ENCODE data around the gene NELFCD. TPM values are rescaled to one million over a fixed set of nuclear protein-coding genes. Genes with fewer than 3 reads are reported as not detected.

The NELFCD gene
- total and polyA plus RNA-seq, 2 donors (not counting 1 experiment from before 2014, with no cell fraction given), result 80.2 to 107 TPM

GRCh38 chr20:59032713-59033059 is 51.6 kb downstream of the NELFCD start:
- Histone ChIP-seq H4K20me1 (ENCODE audit: control insufficient read depth, insufficient read depth, low read length, poor library complexity, severe bottlenecking) (peaks cover 37% of the 10 kb centered on the region), H2AFZ (ENCODE audit: insufficient read depth, low read depth, low read length, poor library complexity, severe bottlenecking) (peak overlapping the region; percentile 82), H3K4me1 (ENCODE audit: control insufficient read depth in 2 of 2, insufficient read depth in 2 of 2, low read length in 2 of 2) (peaks cover 27 to 37% of the 10 kb centered on the region in 2 donors), H3K36me3 (replicated peaks in 1 of 2; ENCODE audit: control extremely low read depth in 1 of 2, control insufficient read depth in 1 of 2, extremely low read depth in 1 of 2, insufficient read depth in 2 of 2, low read length in 1 of 2) (peaks cover 2 to 68% of the 10 kb centered on the region in 2 experiments), H3K27me3 (replicated peaks in 1 of 4; ENCODE audit: control extremely low read depth in 1 of 4, control insufficient read depth in 3 of 4, insufficient read depth in 4 of 4, low read length in 3 of 4) (no peaks in the 10 kb centered on the region), H3K9me3 (ENCODE audit: control extremely low read depth in 1 of 3, control insufficient read depth in 2 of 3, insufficient read depth in 1 of 3, low read length in 2 of 3) (no peaks in the 10 kb centered on the region), H3K9ac (ENCODE audit: low read length) (peak overlapping the region; percentile 73), H3K27ac (ENCODE audit: low read length in 2 of 2) (peak overlapping the region; percentile 84 to 91), H3K4me2 (replicated peaks; ENCODE audit: low read depth, low read length, poor library complexity, severe bottlenecking) (peak overlapping the region; percentile 88), H3K4me3 (ENCODE audit: control extremely low read depth in 1 of 5, extremely low read depth in 1 of 5, insufficient read depth in 1 of 5, low read depth in 2 of 5, low read length in 4 of 5) (peak overlapping the region; percentile 51 to 80 (median 68)), H3K79me2 (ENCODE audit: control insufficient read depth, insufficient read depth, low read length) (peaks cover 65% of the 10 kb centered on the region)
- peak overlapping the region; percentile 97 for H3K4me3 Mint-ChIP-seq
- H3K27me3 Mint-ChIP-seq, result no peaks in the 10 kb centered on the region
- POLR2A ChIA-PET, result interaction anchor here (0.6 to 2.6 kb wide), 16 partner anchors 8 to 724 kb away, joined by 3 to 30 read pairs (median 6); partner anchors contain the start of gene PRELID3B
- ATAC-seq (ENCODE audit: low read depth) (no peak), DNase-seq (no peak)
- peaks cover 39% of the 10 kb centered on the region for H3K4me1 Mint-ChIP-seq
- no peaks in the 10 kb centered on the region for H3K9me3 Mint-ChIP-seq (ENCODE audit: insufficient read depth)
- WGBS (ENCODE audit: insufficient coverage), result 1% methylated on average over 10 of the region's 13 CpGs
- intact Hi-C loops (cut with micrococcal nuclease), result loop anchor here (1.0 to 2.0 kb wide), 6 partner anchors 10 to 140 kb away; partner anchors contain the start of genes CTSZ, NELFCD and PRELID3B
- CTCF ChIA-PET, result interaction anchor here (0.7 to 3.5 kb wide), 18 partner anchors 10 to 190 kb away, joined by 3 to 32 read pairs (median 6); partner anchors contain the start of gene PRELID3B
- H3K27ac Mint-ChIP-seq, result peak overlapping the region; percentile 90
- TF ChIP-seq EZH2 (IDR thresholded peaks at IDR 0.05; ENCODE audit: borderline replicate concordance, insufficient read depth, low read depth, low read length, poor library complexity, severe bottlenecking) (no peak), CTCF (IDR thresholded peaks at IDR 0.05) (no peak)

- peak overlapping the region; percentile 97 for H3K4me3 Mint-ChIP-seq
- Histone ChIP-seq H3K27me3 (replicated peaks in 1 of 4; ENCODE audit: control extremely low read depth in 1 of 4, control insufficient read depth in 3 of 4, insufficient read depth in 4 of 4, low read length in 3 of 4) (no peaks in the 10 kb centered on the region), H4K20me1 (ENCODE audit: control insufficient read depth, insufficient read depth, low read length, poor library complexity, severe bottlenecking) (peaks cover 33% of the 10 kb centered on the region), H2AFZ (ENCODE audit: insufficient read depth, low read depth, low read length, poor library complexity, severe bottlenecking) (peak overlapping the region; percentile 82), H3K27ac (ENCODE audit: low read length in 2 of 2) (peak overlapping the region; percentile 84 to 91), H3K4me2 (replicated peaks; ENCODE audit: low read depth, low read length, poor library complexity, severe bottlenecking) (peak overlapping the region; percentile 88), H3K9me3 (ENCODE audit: control extremely low read depth in 1 of 3, control insufficient read depth in 2 of 3, insufficient read depth in 1 of 3, low read length in 2 of 3) (no peaks in the 10 kb centered on the region), H3K4me1 (ENCODE audit: control insufficient read depth in 2 of 2, insufficient read depth in 2 of 2, low read length in 2 of 2) (peaks cover 27 to 37% of the 10 kb centered on the region in 2 donors), H3K4me3 (ENCODE audit: control extremely low read depth in 1 of 5, extremely low read depth in 1 of 5, insufficient read depth in 1 of 5, low read depth in 2 of 5, low read length in 4 of 5) (peak overlapping the region in 4 of 5 experiments; percentile 60 to 80 (median 70)), H3K79me2 (ENCODE audit: control insufficient read depth, insufficient read depth, low read length) (peaks cover 65% of the 10 kb centered on the region), H3K36me3 (replicated peaks in 1 of 2; ENCODE audit: control extremely low read depth in 1 of 2, control insufficient read depth in 1 of 2, extremely low read depth in 1 of 2, insufficient read depth in 2 of 2, low read length in 1 of 2) (peaks cover 2 to 68% of the 10 kb centered on the region in 2 experiments), H3K9ac (ENCODE audit: low read length) (peak overlapping the region; percentile 73)
- no peak for DNase-seq
- no peaks in the 10 kb centered on the region for H3K27me3 Mint-ChIP-seq
- H3K27ac Mint-ChIP-seq, result no peak overlapping the region
- no peaks in the 10 kb centered on the region for H3K9me3 Mint-ChIP-seq (ENCODE audit: insufficient read depth)
- no CpG with 5 or more reads among the region's 1 CpG for WGBS (ENCODE audit: insufficient coverage)
- peaks cover 39% of the 10 kb centered on the region for H3K4me1 Mint-ChIP-seq
- no peak for ATAC-seq (ENCODE audit: low read depth)
- no peak for TF ChIP-seq EZH2 (IDR thresholded peaks at IDR 0.05; ENCODE audit: borderline replicate concordance, insufficient read depth, low read depth, low read length, poor library complexity, severe bottlenecking)
- no peak for TF ChIP-seq CTCF (IDR thresholded peaks at IDR 0.05)
- ChIA-PET CTCF (interaction anchor here (1.0 to 3.5 kb wide), 9 partner anchors 10 to 189 kb away, joined by 3 to 32 read pairs (median 9); partner anchors contain the start of gene PRELID3B), POLR2A (interaction anchor here (1.0 to 2.6 kb wide), 5 partner anchors 8 to 28 kb away, joined by 4 to 30 read pairs (median 22); partner anchors contain the start of gene PRELID3B)
- intact Hi-C loops (cut with micrococcal nuclease), result loop anchor here (2.0 kb wide), 1 partner anchor 16 kb away; no protein-coding TSS in a partner anchor
Measured at GRCh38 chr20:59033093-59033492, 52.0 kb downstream of the NELFCD start.
